Right ventricle myocardium superior (tissue), 1 donor: ENCODE results near the gene ATG3. TPM values are rescaled to one million over a fixed set of nuclear protein-coding genes. Genes with fewer than 3 reads are reported as not detected.

Experiments used
- total RNA-seq: library from RNA; stranded (reverse); fragmentation: NEBNext Ultra II Directional; extraction: Animal tissue kit (Norgen Biotek cat#: 25700); gene quantifications from one replicate; pipeline ENCODE4 v1.2.1, GENCODE V29; 2021
- donor health status: DM: no; HTN: yes; CAD: no; lungs with severe emphysema.

The ATG3 gene
- total RNA-seq, 1 donor from 2014 or later, result 37.6 TPM

Other genes starting within 250 kb of the ATG3 start
- 0.91 TPM for gene CD200, start 228.8 kb downstream of the ATG3 start, total RNA-seq
- gene BTLA, start 62.5 kb downstream of the ATG3 start, total RNA-seq, result not detected
- 13.7 TPM for gene SLC35A5, start 83 bp upstream of the ATG3 start, total RNA-seq
- gene CCDC80, start 79.2 kb upstream of the ATG3 start, total RNA-seq, result 54.0 TPM